ENCODE data around the gene UBE2E2.

- TF ChIP-seq PBX2 (CRISPR knock-in tag; IDR thresholded peaks at IDR 0.05) (no peak), FOSL2 (CRISPR knock-in tag; IDR thresholded peaks at IDR 0.05) (no peak), IKZF4 (CRISPR knock-in tag; IDR thresholded peaks at IDR 0.05; ENCODE audit: borderline replicate concordance, low read depth, not compliant biosample characterization) (no peak), GABPA (IDR thresholded peaks at IDR 0.05; ENCODE audit: low read depth, low read length) (no peak), GABPA (CRISPR knock-in tag; IDR thresholded peaks at IDR 0.05; ENCODE audit: low read depth) (no peak), HIVEP1 (CRISPR knock-in tag; IDR thresholded peaks at IDR 0.05) (no peak), NR3C1 (CRISPR knock-in tag; IDR thresholded peaks at IDR 0.05) (no peak), YY1 (IDR thresholded peaks at IDR 0.05; ENCODE audit: insufficient read depth, insufficient replicate concordance, low read depth, low read length) (no peak), GTF2F1 (IDR thresholded peaks at IDR 0.05; ENCODE audit: low read length) (no peak), SAFB2 (CRISPR knock-in tag; IDR thresholded peaks at IDR 0.05; ENCODE audit: borderline replicate concordance, low read depth) (no peak), PAF1 (CRISPR knock-in tag; IDR thresholded peaks at IDR 0.05) (no peak), IRF1 (CRISPR knock-in tag; IDR thresholded peaks at IDR 0.05; ENCODE audit: low read depth) (no peak), ZBTB38 (CRISPR knock-in tag; IDR thresholded peaks at IDR 0.05) (no peak)
- TF ChIP-seq, protein P1, sequence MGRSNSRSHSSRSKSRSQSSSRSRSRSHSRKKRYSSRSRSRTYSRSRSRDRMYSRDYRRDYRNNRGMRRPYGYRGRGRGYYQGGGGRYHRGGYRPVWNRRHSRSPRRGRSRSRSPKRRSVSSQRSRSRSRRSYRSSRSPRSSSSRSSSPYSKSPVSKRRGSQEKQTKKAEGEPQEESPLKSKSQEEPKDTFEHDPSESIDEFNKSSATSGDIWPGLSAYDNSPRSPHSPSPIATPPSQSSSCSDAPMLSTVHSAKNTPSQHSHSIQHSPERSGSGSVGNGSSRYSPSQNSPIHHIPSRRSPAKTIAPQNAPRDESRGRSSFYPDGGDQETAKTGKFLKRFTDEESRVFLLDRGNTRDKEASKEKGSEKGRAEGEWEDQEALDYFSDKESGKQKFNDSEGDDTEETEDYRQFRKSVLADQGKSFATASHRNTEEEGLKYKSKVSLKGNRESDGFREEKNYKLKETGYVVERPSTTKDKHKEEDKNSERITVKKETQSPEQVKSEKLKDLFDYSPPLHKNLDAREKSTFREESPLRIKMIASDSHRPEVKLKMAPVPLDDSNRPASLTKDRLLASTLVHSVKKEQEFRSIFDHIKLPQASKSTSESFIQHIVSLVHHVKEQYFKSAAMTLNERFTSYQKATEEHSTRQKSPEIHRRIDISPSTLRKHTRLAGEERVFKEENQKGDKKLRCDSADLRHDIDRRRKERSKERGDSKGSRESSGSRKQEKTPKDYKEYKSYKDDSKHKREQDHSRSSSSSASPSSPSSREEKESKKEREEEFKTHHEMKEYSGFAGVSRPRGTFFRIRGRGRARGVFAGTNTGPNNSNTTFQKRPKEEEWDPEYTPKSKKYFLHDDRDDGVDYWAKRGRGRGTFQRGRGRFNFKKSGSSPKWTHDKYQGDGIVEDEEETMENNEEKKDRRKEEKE (IDR thresholded peaks at IDR 0.05): no peak
- TF ChIP-seq, protein P2, sequence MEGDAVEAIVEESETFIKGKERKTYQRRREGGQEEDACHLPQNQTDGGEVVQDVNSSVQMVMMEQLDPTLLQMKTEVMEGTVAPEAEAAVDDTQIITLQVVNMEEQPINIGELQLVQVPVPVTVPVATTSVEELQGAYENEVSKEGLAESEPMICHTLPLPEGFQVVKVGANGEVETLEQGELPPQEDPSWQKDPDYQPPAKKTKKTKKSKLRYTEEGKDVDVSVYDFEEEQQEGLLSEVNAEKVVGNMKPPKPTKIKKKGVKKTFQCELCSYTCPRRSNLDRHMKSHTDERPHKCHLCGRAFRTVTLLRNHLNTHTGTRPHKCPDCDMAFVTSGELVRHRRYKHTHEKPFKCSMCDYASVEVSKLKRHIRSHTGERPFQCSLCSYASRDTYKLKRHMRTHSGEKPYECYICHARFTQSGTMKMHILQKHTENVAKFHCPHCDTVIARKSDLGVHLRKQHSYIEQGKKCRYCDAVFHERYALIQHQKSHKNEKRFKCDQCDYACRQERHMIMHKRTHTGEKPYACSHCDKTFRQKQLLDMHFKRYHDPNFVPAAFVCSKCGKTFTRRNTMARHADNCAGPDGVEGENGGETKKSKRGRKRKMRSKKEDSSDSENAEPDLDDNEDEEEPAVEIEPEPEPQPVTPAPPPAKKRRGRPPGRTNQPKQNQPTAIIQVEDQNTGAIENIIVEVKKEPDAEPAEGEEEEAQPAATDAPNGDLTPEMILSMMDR (CRISPR knock-in tag; IDR thresholded peaks at IDR 0.05): no peak
These were observed 60.7 kb downstream of the UBE2E2 start for GRCh38 chr3:23263796-23264195.

Data from HepG2 (cell line).